Measurements from ENCODE around the gene DOCK11. TPM values are rescaled to one million over a fixed set of nuclear protein-coding genes. Genes with fewer than 3 reads are reported as not detected.

The DOCK11 gene
- total RNA-seq, 4 donors from 2014 or later: 36.0 to 50.0 (median 41.1) TPM

DNA sequence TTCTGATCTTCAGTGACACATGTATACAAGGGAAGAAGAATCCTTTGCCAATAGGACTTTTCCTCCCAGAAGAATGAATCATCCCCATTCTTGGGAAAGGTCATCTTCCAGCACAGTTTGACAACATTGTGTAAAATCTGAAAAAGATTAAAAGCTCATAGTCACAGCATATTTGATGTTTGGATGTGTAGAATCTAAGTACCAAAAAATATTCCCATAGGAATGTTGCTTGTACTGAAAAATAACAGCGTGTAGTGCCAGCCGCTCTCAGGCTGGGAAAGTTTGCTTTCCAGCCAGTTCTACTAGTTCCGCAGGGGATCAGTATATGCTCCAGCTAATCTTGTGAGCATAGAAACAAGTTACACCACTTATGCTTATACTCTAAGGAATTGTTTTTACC lies 157.1 kb downstream of the DOCK11 start:
- intact Hi-C loops (cut with DNase I): no loop called here
- DNase-seq: peak in 1 of 2 donors; percentile 1
- Histone ChIP-seq H3K36me3 (no peaks in the 10 kb centered on the region), H3K27me3 (no peaks in the 10 kb centered on the region), H3K27ac (no peak overlapping the region), H3K4me3 (replicated peaks in 1 of 3) (no peak overlapping the region), H3K9me3 (no peaks in the 10 kb centered on the region), H3K4me1 (no peaks in the 10 kb centered on the region)
- 59 to 77% methylated on average over 3 of the region's 3 CpGs for WGBS, 2 donors
- TF ChIP-seq CTCF (IDR thresholded peaks at IDR 0.05) (no peak), POLR2A (IDR thresholded peaks at IDR 0.05) (no peak)

DNA sequence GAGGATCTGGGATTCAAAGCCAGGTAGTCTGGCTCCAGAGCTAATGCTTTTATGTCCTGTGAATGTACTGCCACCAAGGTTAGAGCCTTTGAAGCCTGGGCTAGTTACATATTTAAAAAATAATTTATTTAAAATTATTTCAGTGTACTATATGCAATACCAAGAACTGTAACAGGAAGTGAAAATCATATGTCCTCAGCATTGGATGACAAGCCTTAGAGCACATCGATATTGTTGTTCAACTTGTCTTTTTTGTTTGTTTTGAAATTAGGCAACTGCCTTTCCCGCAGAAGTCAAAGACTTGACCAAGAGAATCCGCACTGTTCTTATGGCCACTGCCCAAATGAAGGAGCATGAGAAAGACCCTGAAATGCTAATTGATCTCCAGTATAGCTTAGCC lies 158.7 kb downstream of the DOCK11 start:
- H3K4me1 ChIP-seq: no peaks in the 10 kb centered on the region
- no peaks in the 10 kb centered on the region for H3K9me3 ChIP-seq
- DNase-seq: no peak
- TF ChIP-seq POLR2A (IDR thresholded peaks at IDR 0.05): no peak
- TF ChIP-seq CTCF (IDR thresholded peaks at IDR 0.05): no peak
- no peaks in the 10 kb centered on the region for H3K36me3 ChIP-seq
- H3K4me3 ChIP-seq (replicated peaks in 1 of 3): no peak overlapping the region
- intact Hi-C loops (cut with DNase I): no loop called here
- H3K27me3 ChIP-seq: no peaks in the 10 kb centered on the region
- H3K27ac ChIP-seq: no peak overlapping the region
- WGBS, 2 donors: 86 to 94% methylated on average over 3 of the region's 3 CpGs

DNA sequence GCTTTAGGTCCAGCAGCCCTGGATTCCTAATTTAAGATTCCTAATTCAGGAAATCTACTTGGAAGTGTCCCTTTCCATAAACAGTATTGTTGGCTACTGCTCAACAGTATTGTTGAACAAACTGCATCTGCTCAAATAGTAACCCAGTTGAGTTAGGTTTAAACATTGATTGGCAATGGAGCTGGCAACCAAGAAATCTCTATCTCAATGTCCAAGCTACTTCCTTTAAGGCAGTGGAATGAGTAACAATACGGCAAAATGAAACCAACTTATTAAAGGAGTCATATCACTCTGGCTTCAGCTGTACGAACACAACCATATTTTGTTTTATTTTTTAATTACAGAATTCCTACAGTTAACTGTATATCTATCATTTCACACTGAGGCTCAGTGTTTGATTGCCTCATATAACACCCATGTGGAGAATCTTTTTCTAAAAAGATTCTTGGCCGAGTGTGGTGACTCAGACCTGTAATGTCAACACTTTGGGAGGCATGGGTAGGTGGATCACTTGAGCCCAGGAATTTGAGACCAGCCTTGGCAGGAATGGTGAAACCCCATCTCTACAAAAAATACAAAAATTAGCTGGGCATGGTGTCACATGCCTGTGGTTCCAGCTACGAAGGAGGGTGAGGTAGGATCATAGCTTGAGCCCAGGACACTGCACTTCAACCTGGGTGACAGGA lies 160.1 kb downstream of the DOCK11 start:
- Histone ChIP-seq H3K9me3 (no peaks in the 10 kb centered on the region), H3K4me1 (no peaks in the 10 kb centered on the region), H3K27ac (no peak overlapping the region), H3K27me3 (no peaks in the 10 kb centered on the region), H3K36me3 (no peaks in the 10 kb centered on the region), H3K4me3 (replicated peaks in 1 of 3) (no peak overlapping the region)
- intact Hi-C loops (cut with DNase I): no loop called here
- 85 to 90% methylated on average over 4 of the region's 4 CpGs for WGBS, 2 donors
- no peak for TF ChIP-seq CTCF (IDR thresholded peaks at IDR 0.05)
- TF ChIP-seq POLR2A (IDR thresholded peaks at IDR 0.05): no peak
- no peak for DNase-seq

DNA sequence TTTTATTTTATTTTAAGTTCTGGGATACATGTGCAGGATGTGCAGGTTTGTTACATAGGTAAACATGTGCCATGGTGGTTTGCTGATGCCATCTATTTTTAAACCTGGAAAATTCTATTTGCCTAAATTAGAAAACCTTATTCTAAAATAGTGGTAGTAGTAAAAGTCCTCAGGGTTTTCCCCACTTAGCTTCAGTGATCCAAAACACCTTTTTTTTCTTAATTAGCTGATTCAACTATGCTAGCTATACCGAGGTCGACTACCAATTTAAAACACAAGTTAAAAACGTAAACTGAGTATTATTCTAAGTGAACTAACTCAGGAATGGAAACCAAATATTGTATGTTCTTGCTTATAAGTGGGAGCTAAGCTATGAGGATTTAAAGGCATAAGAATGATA lies 161.8 kb downstream of the DOCK11 start:
- Histone ChIP-seq H3K4me1 (no peaks in the 10 kb centered on the region), H3K36me3 (no peaks in the 10 kb centered on the region), H3K27me3 (no peaks in the 10 kb centered on the region), H3K4me3 (replicated peaks in 1 of 3) (no peak overlapping the region), H3K9me3 (no peaks in the 10 kb centered on the region), H3K27ac (no peak overlapping the region)
- TF ChIP-seq POLR2A (IDR thresholded peaks at IDR 0.05): no peak
- no peak for TF ChIP-seq CTCF (IDR thresholded peaks at IDR 0.05)
- 95 to 99% methylated on average over 3 of the region's 3 CpGs for WGBS, 2 donors
- DNase-seq: no peak
- intact Hi-C loops (cut with DNase I): no loop called here

DNA sequence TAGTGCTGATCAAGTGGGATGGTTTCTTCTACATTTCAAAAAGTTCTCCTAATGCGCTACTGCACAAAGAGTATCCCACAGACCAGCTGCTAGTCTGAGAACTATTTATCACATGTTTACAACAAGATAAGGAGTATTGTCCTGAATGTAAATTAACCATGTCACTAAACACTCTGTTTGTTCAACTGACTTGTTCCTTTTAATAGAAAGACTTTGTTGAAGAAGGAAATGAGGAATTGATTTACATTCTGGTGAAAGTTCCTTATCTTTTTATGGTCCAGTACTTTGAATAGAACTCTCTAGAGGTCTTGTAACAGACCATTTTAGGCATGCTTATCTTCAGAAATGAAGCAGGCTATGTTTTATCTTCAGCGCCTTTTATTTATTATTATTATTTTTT lies 164.5 kb downstream of the DOCK11 start:
- 93 to 100% methylated on average over 2 of the region's 2 CpGs for WGBS, 2 donors
- DNase-seq: no peak
- H3K36me3 ChIP-seq: no peaks in the 10 kb centered on the region
- H3K27ac ChIP-seq: no peak overlapping the region
- no peaks in the 10 kb centered on the region for H3K27me3 ChIP-seq
- H3K4me3 ChIP-seq (replicated peaks in 1 of 3): no peak overlapping the region
- intact Hi-C loops (cut with DNase I): no loop called here
- H3K9me3 ChIP-seq: no peaks in the 10 kb centered on the region
- no peaks in the 10 kb centered on the region for H3K4me1 ChIP-seq
- TF ChIP-seq CTCF (IDR thresholded peaks at IDR 0.05) (no peak), POLR2A (IDR thresholded peaks at IDR 0.05) (no peak)
